HG02798 (cell line): ENCODE data around the gene COL4A2.
"Not testable (repeated sequence)": the region's sequence is repeated elsewhere in the genome, so short reads cannot be mapped to it uniquely, and the experiment has no call there.

ENCODE experiments used
- ATAC-seq: cut with Tn5 transposase; IDR thresholded peaks from one replicate; pipeline ENCODE4 v1.9.1; 2021; ENCODE audit warnings: mild to moderate bottlenecking; ENCODE audit not compliant: unreplicated experiment, poor library complexity

The COL4A2 gene

GRCh38 chr13:110305544-110305943, 1.5 kb upstream of the COL4A2 start:
- ATAC-seq, result no peak

- ATAC-seq, result no peak
Observed at GRCh38 chr13:110305949-110306339, 1.1 kb upstream of the COL4A2 start.

GRCh38 chr13:110306340-110306959, 634 bp upstream of the COL4A2 start:
- no peak for ATAC-seq

DNA sequence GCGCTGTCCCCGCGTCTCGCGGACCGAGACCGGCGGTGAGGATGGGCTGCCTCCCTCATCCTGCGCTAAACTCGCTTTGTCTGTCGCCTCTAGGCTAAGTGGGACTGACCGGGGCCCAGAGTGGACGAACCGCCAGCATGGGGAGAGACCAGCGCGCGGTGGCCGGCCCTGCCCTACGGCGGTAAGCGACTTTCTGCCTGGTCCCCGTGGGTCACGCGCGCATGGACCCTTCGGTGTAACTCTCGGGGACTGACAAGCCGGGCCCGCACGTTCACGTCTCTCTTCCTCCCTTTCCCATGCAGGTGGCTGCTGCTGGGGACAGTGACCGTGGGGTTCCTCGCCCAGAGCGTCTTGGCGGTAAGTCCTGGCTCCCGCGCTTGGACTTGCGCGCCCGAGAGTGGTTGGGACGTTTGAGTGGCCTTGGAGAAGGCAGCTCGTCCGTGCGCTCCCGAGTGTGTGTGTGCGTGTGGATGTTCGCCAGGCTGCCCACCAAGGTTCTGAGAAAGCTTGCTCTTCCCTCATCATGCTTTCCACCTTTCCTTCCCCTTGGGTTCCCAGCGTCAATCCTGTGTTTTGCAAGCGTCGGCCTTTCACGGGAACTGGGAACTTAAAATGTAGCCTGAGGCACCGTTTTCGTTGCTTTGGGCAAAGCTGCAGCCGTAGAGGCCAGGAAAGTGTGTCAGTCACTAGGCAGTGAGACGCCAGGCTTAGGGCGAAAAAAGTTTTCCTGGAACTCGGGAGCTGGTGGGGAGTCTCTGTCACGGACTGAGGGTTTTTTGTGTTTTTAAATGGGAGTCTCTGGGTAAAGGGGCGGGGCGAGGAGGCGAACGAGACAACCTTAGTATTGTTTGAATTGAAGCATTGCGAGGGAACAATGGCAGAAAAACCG, 927 bp downstream of the COL4A2 start:
- no peak for ATAC-seq

DNA sequence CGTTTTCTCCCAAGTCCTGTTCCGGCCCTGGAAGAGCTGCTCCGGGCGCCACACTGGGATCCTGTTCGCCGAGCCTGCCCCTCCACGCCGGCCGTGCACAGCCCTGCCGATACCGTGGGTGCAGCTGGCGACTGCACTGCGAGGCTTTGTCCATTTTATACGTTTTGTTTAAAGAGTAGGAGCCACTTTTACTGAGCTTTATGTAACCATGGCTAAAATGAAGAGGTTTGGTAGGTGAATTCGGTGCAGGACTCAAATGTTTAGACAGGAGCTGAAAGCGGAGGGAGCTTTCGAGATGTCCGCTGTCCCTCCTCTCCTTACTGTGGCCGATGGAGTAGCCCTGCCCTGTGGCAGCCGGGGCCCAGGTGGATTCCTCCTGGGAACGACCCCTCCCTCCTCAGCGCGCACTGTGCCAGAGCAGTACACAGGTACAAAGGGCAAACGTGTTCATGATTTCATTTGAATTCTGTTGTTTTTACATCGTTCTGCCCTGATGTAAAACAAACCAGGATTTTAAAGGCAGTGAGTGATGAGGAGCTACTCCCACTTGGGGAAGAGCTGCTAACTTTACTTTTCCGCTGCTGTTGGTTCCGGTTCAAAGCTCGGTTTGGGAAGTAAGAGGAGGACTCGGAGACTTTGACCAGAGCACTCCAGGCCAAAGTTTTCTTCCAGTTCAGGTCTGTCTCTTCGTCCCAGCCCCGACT, 1.7 kb downstream of the COL4A2 start:
- no peak for ATAC-seq

GRCh38 chr13:110309661-110310524, 2.8 kb downstream of the COL4A2 start:
- no peak for ATAC-seq

GRCh38 chr13:110310541-110311442, 3.7 kb downstream of the COL4A2 start:
- no peak for ATAC-seq

DNA sequence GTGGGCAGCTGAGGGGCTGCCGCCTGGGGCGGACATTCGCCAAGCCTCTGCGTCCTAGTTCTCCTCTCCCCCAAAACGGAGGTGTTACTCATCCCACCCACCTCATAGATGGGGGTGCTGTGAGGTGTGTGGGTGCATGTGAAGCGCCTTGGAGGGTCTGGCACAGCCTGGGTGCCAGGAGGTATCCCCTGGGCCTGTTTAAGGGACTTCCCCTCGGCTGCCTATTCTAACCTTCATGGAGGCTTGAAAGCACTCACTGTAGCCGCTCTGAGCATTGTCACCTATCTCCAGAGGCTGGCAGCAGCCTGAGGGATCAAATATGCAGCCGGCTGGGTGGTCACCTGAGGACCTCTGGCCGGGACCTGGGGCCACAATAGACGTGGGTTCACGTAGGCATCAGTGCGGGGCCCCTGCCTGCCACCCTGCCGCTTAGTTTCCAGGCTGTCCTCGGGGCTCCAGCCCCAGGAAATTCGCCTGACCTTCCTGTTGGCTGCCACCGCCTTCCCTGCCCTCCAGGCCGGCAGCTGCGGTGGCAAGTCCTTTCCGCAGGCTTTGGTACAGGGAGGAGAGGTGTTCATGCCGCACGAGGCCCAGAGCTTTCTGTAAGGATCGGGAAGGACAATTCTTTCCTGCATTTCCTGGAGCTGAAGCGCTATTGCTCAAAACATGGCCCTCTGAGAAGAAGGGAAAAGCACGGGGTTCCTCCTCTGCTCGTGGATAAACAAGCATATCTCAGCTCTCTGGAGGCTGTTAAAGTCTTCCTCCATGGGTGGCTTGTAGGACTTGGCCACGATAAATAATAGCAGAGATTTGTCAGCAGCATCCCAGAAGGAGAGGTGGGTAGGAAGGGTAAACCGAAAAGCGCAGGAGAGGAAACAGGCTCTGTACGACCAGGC, 4.6 kb downstream of the COL4A2 start:
- no peak for ATAC-seq

DNA sequence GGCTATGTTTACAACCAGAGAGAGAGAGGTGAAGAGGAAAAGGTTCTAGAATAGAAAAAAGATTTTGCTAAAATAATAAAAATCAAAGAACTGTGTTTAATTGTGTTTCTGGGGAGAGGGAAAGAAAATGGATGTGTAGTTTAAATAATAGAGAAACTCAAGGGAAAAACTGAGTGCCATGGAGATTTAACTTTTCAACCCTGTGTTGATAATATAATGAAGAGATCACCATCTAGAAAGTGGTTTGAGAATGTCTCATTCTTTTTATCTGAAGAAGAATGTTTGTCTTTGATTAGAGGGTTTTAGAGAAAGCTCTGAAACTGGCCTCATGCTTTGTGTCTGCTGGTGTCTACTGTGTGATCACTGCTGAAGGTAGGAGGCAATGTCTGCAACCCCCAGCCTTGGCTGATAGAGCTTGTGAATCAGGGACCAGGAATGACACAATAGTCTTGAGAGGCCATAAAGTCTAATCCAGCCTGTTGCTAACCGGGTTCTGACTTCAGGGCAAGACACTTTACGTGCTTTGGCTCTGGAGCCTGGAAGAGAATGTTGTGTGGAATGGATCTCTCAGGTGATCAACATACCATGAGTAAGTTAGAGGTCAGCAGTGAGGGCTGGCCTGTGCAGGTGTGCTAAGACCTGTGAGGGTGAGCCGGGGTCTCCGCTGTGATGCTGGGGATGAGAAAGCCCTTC, 5.4 kb downstream of the COL4A2 start:
- no peak for ATAC-seq

GRCh38 chr13:110313261-110313660, 6.2 kb downstream of the COL4A2 start:
- not testable (repeated sequence) for ATAC-seq

GRCh38 chr13:110313733-110314132, 6.6 kb downstream of the COL4A2 start:
- not testable (repeated sequence) for ATAC-seq

DNA sequence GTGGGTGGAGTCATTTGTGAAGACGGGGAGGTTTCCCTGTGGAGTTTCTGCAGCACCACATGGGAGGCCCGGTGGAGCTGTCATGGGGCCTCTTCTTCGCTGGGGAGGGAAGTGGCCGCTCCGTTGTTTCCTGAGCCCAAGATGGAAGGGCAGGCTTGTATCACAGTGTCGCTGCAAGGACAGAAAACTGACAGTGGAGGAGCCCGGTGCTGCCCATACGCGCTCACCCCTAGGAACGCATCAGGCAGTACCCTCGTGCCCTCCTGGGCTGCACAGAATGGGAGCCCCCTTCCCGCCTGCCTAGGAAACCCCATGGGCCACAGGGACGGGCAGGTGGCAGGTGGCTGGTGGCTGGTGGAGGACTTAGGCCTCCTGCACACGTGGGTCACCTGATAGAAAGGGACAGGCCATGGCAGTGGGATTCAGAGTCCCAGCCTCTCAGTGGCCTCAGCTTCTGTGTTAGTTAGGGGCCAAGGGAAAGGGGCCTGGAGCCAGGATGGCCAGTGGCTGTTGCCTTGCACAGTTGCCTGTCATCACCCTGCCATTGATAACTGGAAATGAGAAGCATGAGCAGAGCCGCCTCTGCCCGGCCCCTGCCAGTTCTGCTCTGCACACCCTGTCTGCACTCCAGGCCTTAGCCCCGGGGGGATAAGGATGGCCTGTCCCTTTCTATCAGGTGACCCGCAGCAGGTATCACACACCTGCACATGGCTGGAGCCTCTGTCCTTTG, 7.6 kb downstream of the COL4A2 start:
- ATAC-seq, result no peak

DNA sequence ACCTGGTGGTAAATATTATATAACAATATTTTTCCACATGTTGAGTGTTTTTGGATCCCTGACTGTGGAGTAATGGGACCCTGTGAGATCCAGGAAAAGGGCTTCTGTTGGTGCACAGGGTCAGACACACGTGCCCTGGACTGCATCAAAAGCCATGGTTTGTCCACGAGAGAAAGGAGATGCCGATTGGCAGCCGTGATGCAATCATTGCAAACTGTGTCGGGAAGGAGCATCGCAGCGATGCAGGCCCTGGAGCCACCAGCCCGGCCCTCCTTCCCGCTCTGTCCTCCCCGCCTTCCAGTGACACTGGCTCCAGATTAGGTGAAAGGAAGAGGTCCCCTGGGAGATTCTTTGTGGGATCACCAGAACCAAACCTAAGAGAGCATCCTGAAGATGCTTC, 9.1 kb downstream of the COL4A2 start:
- ATAC-seq, result no peak

DNA sequence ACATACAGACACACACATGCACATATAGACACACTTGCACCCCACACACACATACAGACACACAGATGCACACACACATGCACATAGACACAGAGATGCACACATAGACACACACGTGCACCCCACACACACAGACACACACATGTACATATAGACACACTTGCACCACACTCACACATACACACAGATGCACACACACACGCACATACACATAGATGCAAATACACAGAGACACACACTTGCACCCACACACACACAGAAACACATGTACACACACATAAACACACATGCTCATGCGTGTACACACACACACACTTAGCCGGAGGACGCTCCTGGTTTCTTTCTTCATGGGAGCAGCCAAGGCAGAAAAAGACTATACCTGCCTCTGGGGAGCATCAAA, 10.0 kb downstream of the COL4A2 start:
- ATAC-seq, result no peak

DNA sequence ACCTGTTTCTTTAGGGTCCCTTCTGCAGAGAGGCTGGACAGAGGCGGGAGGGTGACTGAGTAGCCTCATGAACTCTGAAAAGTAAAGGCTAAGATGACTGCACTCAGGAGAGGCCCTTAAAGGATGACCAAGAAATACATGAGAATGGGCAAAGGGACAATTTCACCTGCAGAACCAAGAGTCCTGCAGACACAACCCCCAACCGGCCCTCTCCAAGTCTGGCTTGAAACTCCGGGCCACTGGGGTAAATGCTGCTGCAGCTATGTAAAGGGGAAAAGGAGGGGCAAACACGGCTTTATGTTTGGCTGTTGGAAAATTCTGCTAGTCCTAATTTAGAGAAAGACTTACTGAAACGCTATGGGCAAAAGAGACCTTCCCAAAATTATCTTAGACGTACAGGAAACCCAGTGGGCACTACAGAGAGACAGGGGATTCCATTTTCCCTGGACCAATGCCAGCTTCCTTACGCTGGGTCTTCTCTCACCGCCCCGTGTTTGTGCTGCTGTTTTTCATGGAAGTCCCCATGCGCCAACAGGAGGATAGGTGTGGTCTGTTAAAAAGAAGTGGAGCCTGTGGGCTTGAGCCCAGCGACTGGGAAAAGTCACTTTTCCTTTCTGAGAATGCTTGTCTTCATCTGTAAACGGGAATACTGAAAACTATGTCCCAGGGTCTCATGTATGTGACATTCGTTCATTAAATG, 10.6 kb downstream of the COL4A2 start:
- ATAC-seq, result no peak

DNA sequence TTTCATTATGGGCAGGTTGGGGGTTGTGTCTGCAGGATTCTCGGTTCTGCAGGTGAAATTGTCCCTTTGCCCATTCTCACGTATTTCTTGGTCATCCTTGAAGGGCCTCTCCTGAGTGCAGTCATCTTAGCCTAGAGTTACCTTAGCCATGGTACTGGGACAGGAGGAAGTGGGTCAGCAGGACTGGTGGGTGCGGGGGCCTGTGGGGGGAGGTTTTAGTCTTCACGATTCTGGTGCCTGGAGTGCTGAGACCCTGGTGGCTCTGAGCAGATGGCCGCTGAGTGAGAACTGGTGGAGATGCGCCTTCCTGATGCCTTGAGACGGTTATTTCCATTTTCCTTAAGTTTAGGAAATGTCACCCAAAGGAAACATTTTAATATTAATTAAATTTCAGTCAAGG, 11.8 kb downstream of the COL4A2 start:
- no peak for ATAC-seq

DNA sequence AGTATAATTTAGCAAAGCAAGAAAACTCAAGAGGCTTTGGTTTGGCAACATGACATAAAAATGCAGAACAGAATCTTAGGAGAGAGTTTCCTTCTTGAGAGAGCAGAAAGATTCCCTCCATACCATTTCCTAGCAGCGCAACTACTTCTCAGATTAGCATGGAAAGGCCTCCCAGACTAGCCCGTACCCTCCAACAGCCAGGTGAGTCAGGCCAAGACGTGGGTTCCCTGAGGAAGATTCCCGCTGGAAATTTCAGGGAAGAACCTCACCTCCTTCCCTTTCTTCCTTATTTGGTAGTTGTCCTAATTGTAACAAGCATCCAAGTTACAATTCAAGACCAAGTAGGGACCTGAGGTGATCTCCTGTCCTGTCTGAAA, 12.3 kb downstream of the COL4A2 start:
- ATAC-seq, result no peak
